ENCODE results near the gene TGFB2.
"Not testable (repeated sequence)": the region's sequence is repeated elsewhere in the genome, so short reads cannot be mapped to it uniquely, and the experiment has no call there.

TGFB2 gene
- 0 to 0.07 reads per million in 2 donors for total RNA-seq

GRCh38 chr1:218344814-218345672 lies at the start of gene TGFB2:
Gene TGFB2 (plus strand): TSS chr1:218345336. CDS start chr1:218346702, 1,366 bp downstream.
- DNase-seq: peak in 1 of 5 experiments; percentile 54

- no peak for DNase-seq
Measured at GRCh38 chr1:218296162-218296561, 49.0 kb upstream of the TGFB2 start.

GRCh38 chr1:218297461-218297860 lies 47.7 kb upstream of the TGFB2 start:
- no peak for DNase-seq

GRCh38 chr1:218297867-218298266 lies 47.3 kb upstream of the TGFB2 start:
- no peak for DNase-seq

- DNase-seq: no peak
Measured at GRCh38 chr1:218298398-218298797, 46.7 kb upstream of the TGFB2 start.

GRCh38 chr1:218299416-218299815 lies 45.7 kb upstream of the TGFB2 start:
- DNase-seq: peak in 1 of 5 experiments; percentile 30

GRCh38 chr1:218301217-218301616 lies 43.9 kb upstream of the TGFB2 start:
- no peak for DNase-seq

- no peak for DNase-seq
Measured at GRCh38 chr1:218302155-218302554, 43.0 kb upstream of the TGFB2 start.

- no peak for DNase-seq
Measured at GRCh38 chr1:218303176-218303879, 41.8 kb upstream of the TGFB2 start.

- no peak for DNase-seq
Measured at GRCh38 chr1:218304281-218305039, 40.7 kb upstream of the TGFB2 start.

- DNase-seq: no peak
Measured at GRCh38 chr1:218305472-218306064, 39.6 kb upstream of the TGFB2 start.

GRCh38 chr1:218312509-218312908 lies 32.6 kb upstream of the TGFB2 start:
- no peak for DNase-seq

GRCh38 chr1:218314316-218314715 lies 30.8 kb upstream of the TGFB2 start:
- DNase-seq: no peak

- no peak for DNase-seq
Measured at GRCh38 chr1:218315638-218316037, 29.5 kb upstream of the TGFB2 start.

- DNase-seq: no peak
Measured at GRCh38 chr1:218317061-218317460, 28.1 kb upstream of the TGFB2 start.

- not testable (repeated sequence) for DNase-seq
Measured at GRCh38 chr1:218320182-218320581, 25.0 kb upstream of the TGFB2 start.

GRCh38 chr1:218322762-218323161 lies 22.4 kb upstream of the TGFB2 start:
- no peak for DNase-seq

- DNase-seq: no peak
Measured at GRCh38 chr1:218323568-218324225, 21.4 kb upstream of the TGFB2 start.

GRCh38 chr1:218324226-218324580 lies 20.9 kb upstream of the TGFB2 start:
- DNase-seq: no peak

- no peak for DNase-seq
Measured at GRCh38 chr1:218328769-218329168, 16.4 kb upstream of the TGFB2 start.

- DNase-seq: peak in 1 of 5 experiments; percentile 48
Measured at GRCh38 chr1:218330043-218330623, 15.0 kb upstream of the TGFB2 start.

GRCh38 chr1:218332416-218332815 lies 12.7 kb upstream of the TGFB2 start:
- no peak for DNase-seq
